Liver (tissue), 9 donors: ENCODE results near the gene CNTLN. TPM values are rescaled to one million over a fixed set of nuclear protein-coding genes. Genes with fewer than 3 reads are reported as not detected.

ENCODE experiments used
- DNase-seq: peaks from one replicate; pipeline ENCODE4 v3.0.0-alpha.2; 2017; ENCODE audit warnings: low spot score
- H3K27ac ChIP-seq, 2 donors: one replicate each; pipeline ENCODE4 v1.7.0; 2013; ENCODE audit warnings: inconsistent platforms in 2 of 2, low read length in 2 of 2, control low read depth in 1 of 2, low read depth in 1 of 2, mild to moderate bottlenecking in 1 of 2
- H3K27me3 ChIP-seq, 4 donors: one replicate each; pipeline versions ENCODE4 v1.6.1 to v1.7.0; 2013; ENCODE audit warnings: low read length in 3 of 4, inconsistent platforms in 1 of 4, mild to moderate bottlenecking in 1 of 4, moderate library complexity in 1 of 4; ENCODE audit not compliant: control insufficient read depth in 4 of 4, insufficient read depth in 4 of 4
- H3K36me3 ChIP-seq, 4 donors: one replicate each; pipeline versions ENCODE4 v1.6.1 to v1.7.0; 2013; ENCODE audit warnings: low read length in 3 of 4, mild to moderate bottlenecking in 3 of 4, low read depth in 1 of 4, moderate library complexity in 1 of 4; ENCODE audit not compliant: control insufficient read depth in 4 of 4, insufficient read depth in 3 of 4
- H3K4me1 ChIP-seq, 4 donors: one replicate each; pipeline versions ENCODE4 v1.6.1 to v1.7.0; 2013; ENCODE audit warnings: low read length in 3 of 4, mild to moderate bottlenecking in 3 of 4, moderate library complexity in 1 of 4; ENCODE audit not compliant: control insufficient read depth in 4 of 4, insufficient read depth in 4 of 4
- H3K4me3 ChIP-seq, 3 donors: one replicate each; pipeline versions ENCODE4 v1.6.1 to v1.7.0; 2013; ENCODE audit warnings: low read length in 3 of 3, control low read depth in 1 of 3, low read depth in 1 of 3, mild to moderate bottlenecking in 1 of 3
- H3K9ac ChIP-seq, 2 donors: one replicate each; pipeline ENCODE4 v1.7.0; 2013; ENCODE audit warnings: low read length in 2 of 2, mild to moderate bottlenecking in 2 of 2, moderate library complexity in 2 of 2, control low read depth in 1 of 2, low read depth in 1 of 2
- H3K9me3 ChIP-seq, 4 donors: one replicate each; pipeline versions ENCODE4 v1.6.1 to v1.7.0; 2013; ENCODE audit warnings: low read length in 3 of 4; ENCODE audit not compliant: control insufficient read depth in 4 of 4
- EGR1 ChIP-seq, 2 donors: IDR thresholded peaks; 2 replicates each; pipeline ENCODE4 v1.6.1; 2016 to 2018; ENCODE audit warnings: antibody characterized with exemption in 2 of 2, low read depth in 2 of 2
- FOXA1 ChIP-seq: IDR thresholded peaks from 2 replicates; pipeline ENCODE4 v1.6.1; 2016; ENCODE audit warnings: antibody characterized with exemption
- FOXA2 ChIP-seq: IDR thresholded peaks from 2 replicates; pipeline ENCODE4 v1.6.1; 2016; ENCODE audit warnings: antibody characterized with exemption
- GABPA ChIP-seq, 2 donors: IDR thresholded peaks in 1 of 2; conservative IDR thresholded peaks in 1 of 2; 2 replicates each; pipeline ENCODE4 v1.6.1; 2016; ENCODE audit warnings: antibody characterized with exemption in 2 of 2, mild to moderate bottlenecking in 1 of 2, moderate library complexity in 1 of 2
- HNF4A ChIP-seq, 2 donors: conservative IDR thresholded peaks; 2 replicates each; pipeline ENCODE4 v1.6.1; 2016; ENCODE audit warnings: antibody characterized with exemption in 2 of 2, mild to moderate bottlenecking in 2 of 2
- HNF4G ChIP-seq: IDR thresholded peaks from 2 replicates; pipeline ENCODE4 v1.6.1; 2016; ENCODE audit warnings: antibody characterized with exemption
- JUND ChIP-seq, 2 donors: IDR thresholded peaks; 2 replicates each; pipeline ENCODE4 v1.6.1; 2016; ENCODE audit warnings: antibody characterized with exemption in 2 of 2
- MAX ChIP-seq: IDR thresholded peaks from 2 replicates; pipeline ENCODE4 v1.6.1; 2016; ENCODE audit warnings: antibody characterized with exemption
- NR2F2 ChIP-seq: IDR thresholded peaks from 2 replicates; pipeline ENCODE4 v1.6.1; 2016; ENCODE audit warnings: antibody characterized with exemption
- RAD21 ChIP-seq, 2 donors: IDR thresholded peaks; 2 replicates each; pipeline ENCODE4 v1.6.1; 2016; ENCODE audit warnings: antibody characterized with exemption in 2 of 2, mild to moderate bottlenecking in 2 of 2
- REST ChIP-seq: IDR thresholded peaks from 2 replicates; pipeline ENCODE4 v1.6.1; 2016; ENCODE audit warnings: antibody characterized with exemption, mild to moderate bottlenecking
- RXRA ChIP-seq, 2 donors: IDR thresholded peaks; 2 replicates each; pipeline ENCODE4 v1.6.1; 2017 to 2018; ENCODE audit warnings: antibody characterized with exemption in 2 of 2, mild to moderate bottlenecking in 1 of 2
- SP1 ChIP-seq: IDR thresholded peaks from 2 replicates; pipeline ENCODE4 v1.6.1; 2018; ENCODE audit warnings: antibody characterized with exemption, mild to moderate bottlenecking
- TAF1 ChIP-seq: conservative IDR thresholded peaks from 2 replicates; pipeline ENCODE4 v1.6.1; 2016; ENCODE audit warnings: antibody characterized with exemption, mild to moderate bottlenecking
- YY1 ChIP-seq: IDR thresholded peaks from 2 replicates; pipeline ENCODE4 v1.6.1; 2016; ENCODE audit warnings: antibody characterized with exemption, mild to moderate bottlenecking
- WGBS: extraction: QIAGEN DNeasy Blood & Tissue Kit; methylation state at CpG from one replicate; pipeline ENCODE4 v1.1.7; 2013; 5-methylcytosine and 5-hydroxymethylcytosine counted together
- polyA plus RNA-seq, 2 donors: library from polyadenylated mRNA; stranded (reverse) in 1 of 2; unstranded in 1 of 2; fragments of 200-250 nt in 1 of 2; fragments of >200 nt in 1 of 2; fragmentation: Nextera tagmentation in 1 of 2; extraction: Ambion mirVana in 1 of 2; gene quantifications; one replicate each; pipeline versions ENCODE4 v1.2.1 to v1.2.3, GENCODE V29; 2013 to 2015
- total RNA-seq, 2 donors: library from RNA; depleted of rRNA; stranded (reverse); fragments of >200 nt; gene quantifications; one replicate each; pipeline ENCODE4 v1.2.3, GENCODE V29; 2014
- TF ChIP-seq, protein P1 (sequence below): IDR thresholded peaks from 2 replicates; pipeline ENCODE4 v1.6.1; 2016; ENCODE audit warnings: antibody characterized with exemption
- TF ChIP-seq, protein P2 (sequence below): fragments of 150-350 bp; IDR thresholded peaks from 2 replicates; pipeline ENCODE4 v1.5.1; 2017; ENCODE audit warnings: improper control_type of control experiment, low read depth, low read length; ENCODE audit not compliant: missing input control
- TF ChIP-seq, protein P3 (sequence below): IDR thresholded peaks from 2 replicates; pipeline ENCODE4 v1.6.1; 2016; ENCODE audit warnings: antibody characterized with exemption
- donor health status: healthy.
- donor health status: healthy.
- donor health status: healthy.
- donor health status: healthy.
- donor health status: healthy.

The CNTLN gene
- total and polyA plus RNA-seq, 4 donors, result 2.8 to 31.4 (median 11.0) TPM

- WGBS, result 81% methylated on average over 5 of the region's 5 CpGs
- Histone ChIP-seq H3K4me1 (peaks cover 0 to 11% (median 8%) of the 10 kb centered on the region in 4 donors), H3K36me3 (no peaks in the 10 kb centered on the region), H3K9ac (no peak overlapping the region), H3K27me3 (no peaks in the 10 kb centered on the region), H3K9me3 (no peaks in the 10 kb centered on the region), H3K27ac (no peak overlapping the region), H3K4me3 (no peak overlapping the region)
- DNase-seq, result no peak
- TF ChIP-seq NR2F2 (no peak), TAF1 (no peak), YY1 (no peak), GABPA (IDR thresholded peaks at IDR 0.05 in 1 of 2, conservative IDR thresholded peaks at IDR 0.05 in 1 of 2) (no peak), HNF4A (conservative IDR thresholded peaks at IDR 0.05) (no peak), MAX (no peak), RAD21 (IDR thresholded peaks at IDR 0.05) (no peak), FOXA2 (no peak), REST (no peak), EGR1 (IDR thresholded peaks at IDR 0.05; ENCODE audit: low read depth in 2 of 2) (no peak), JUND (IDR thresholded peaks at IDR 0.05) (no peak), RXRA (IDR thresholded peaks at IDR 0.05) (no peak), SP1 (no peak), FOXA1 (no peak), HNF4G (no peak)
- TF ChIP-seq, protein P1, sequence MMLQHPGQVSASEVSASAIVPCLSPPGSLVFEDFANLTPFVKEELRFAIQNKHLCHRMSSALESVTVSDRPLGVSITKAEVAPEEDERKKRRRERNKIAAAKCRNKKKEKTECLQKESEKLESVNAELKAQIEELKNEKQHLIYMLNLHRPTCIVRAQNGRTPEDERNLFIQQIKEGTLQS, result no peak
- TF ChIP-seq, protein P2, sequence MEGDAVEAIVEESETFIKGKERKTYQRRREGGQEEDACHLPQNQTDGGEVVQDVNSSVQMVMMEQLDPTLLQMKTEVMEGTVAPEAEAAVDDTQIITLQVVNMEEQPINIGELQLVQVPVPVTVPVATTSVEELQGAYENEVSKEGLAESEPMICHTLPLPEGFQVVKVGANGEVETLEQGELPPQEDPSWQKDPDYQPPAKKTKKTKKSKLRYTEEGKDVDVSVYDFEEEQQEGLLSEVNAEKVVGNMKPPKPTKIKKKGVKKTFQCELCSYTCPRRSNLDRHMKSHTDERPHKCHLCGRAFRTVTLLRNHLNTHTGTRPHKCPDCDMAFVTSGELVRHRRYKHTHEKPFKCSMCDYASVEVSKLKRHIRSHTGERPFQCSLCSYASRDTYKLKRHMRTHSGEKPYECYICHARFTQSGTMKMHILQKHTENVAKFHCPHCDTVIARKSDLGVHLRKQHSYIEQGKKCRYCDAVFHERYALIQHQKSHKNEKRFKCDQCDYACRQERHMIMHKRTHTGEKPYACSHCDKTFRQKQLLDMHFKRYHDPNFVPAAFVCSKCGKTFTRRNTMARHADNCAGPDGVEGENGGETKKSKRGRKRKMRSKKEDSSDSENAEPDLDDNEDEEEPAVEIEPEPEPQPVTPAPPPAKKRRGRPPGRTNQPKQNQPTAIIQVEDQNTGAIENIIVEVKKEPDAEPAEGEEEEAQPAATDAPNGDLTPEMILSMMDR, result no peak
- TF ChIP-seq, protein P3, sequence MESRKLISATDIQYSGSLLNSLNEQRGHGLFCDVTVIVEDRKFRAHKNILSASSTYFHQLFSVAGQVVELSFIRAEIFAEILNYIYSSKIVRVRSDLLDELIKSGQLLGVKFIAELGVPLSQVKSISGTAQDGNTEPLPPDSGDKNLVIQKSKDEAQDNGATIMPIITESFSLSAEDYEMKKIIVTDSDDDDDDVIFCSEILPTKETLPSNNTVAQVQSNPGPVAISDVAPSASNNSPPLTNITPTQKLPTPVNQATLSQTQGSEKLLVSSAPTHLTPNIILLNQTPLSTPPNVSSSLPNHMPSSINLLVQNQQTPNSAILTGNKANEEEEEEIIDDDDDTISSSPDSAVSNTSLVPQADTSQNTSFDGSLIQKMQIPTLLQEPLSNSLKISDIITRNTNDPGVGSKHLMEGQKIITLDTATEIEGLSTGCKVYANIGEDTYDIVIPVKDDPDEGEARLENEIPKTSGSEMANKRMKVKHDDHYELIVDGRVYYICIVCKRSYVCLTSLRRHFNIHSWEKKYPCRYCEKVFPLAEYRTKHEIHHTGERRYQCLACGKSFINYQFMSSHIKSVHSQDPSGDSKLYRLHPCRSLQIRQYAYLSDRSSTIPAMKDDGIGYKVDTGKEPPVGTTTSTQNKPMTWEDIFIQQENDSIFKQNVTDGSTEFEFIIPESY, result no peak
These were observed 385.6 kb downstream of the CNTLN start for GRCh38 chr9:17520268-17521064.
